ENCODE data around the gene ZBTB7C.
A peak's percentile ranks its signal among the peaks of the same experiment; 100 is the strongest.

The ZBTB7C gene

GRCh38 chr18:48250362-48250907 is 158.7 kb downstream of the ZBTB7C start:
- DNase-seq = no peak

DNA sequence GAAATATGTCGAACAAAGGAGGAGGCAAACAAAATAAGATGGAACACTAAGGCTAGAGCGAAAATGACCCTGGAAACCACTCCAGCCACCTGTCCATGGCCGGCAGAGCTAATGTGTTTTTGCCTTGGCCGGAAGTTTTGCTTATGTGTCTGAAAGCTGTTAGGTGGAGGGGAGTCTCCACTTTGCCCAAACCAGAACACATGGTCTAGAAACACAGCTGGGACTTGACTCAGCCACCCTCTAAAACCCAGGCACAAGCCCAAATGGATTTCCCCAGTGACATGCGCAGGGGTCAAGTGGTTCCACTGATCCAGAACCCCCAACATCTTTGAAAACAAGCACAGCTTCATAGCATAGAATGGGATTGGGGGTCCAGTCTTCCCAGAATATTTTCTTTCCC is 159.3 kb downstream of the ZBTB7C start:
- no peak for DNase-seq

- DNase-seq = no peak
Observed at GRCh38 chr18:48244530-48244929, 164.7 kb downstream of the ZBTB7C start.

GRCh38 chr18:48238636-48239035 is 170.5 kb downstream of the ZBTB7C start:
- DNase-seq = no peak

GRCh38 chr18:48238206-48238605 is 171.0 kb downstream of the ZBTB7C start:
- no peak for DNase-seq

- no peak for DNase-seq
Observed at GRCh38 chr18:48236822-48237221, 172.4 kb downstream of the ZBTB7C start.

- peak; percentile 86 to 89 for DNase-seq
Observed at GRCh38 chr18:48230467-48231113, 178.6 kb downstream of the ZBTB7C start.

DNA sequence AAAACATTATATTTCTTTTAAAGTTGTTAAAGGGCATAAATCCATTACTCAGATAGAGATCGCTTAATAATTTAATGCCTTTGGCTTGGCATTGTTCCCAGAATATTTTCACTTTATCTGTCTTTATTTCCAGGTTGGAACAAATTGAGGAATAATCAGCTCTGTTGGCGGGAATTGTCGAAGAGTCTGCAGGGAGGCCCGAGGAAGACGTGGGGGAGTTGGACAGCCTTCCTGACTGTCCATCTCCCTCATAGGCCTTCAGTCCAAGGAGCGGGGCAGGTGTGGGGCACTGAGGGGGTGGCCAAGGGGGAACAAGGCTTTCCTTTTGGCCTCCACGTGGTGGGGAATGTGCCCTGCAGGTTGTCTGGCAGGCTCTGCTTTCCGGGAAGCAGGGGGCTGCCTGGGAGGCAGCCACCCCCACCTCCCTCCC is 179.6 kb downstream of the ZBTB7C start:
- no peak for DNase-seq

- DNase-seq = no peak
Observed at GRCh38 chr18:48228841-48229240, 180.3 kb downstream of the ZBTB7C start.

DNA sequence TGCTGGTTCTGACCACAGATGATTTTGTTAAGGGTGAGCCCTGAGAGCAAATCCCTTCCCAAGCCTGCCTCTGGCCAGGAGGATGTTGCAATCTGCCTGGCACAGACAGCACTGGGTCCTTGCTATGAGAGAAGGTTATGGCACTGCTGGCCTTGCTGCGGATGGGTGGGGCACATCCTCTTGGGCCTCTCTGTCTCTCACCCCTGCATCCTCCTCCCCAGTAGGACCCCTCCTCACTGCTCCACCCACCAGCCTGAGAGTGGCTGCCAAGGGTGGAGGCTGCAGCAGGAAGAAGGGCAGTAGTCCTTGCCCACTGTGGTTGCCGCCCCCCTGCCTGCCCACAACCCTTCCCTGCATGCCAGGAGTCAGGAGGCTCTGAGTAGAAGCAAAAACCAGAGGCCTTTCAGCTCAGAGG is 180.9 kb downstream of the ZBTB7C start:
- DNase-seq = peak; percentile 42 to 73

DNA sequence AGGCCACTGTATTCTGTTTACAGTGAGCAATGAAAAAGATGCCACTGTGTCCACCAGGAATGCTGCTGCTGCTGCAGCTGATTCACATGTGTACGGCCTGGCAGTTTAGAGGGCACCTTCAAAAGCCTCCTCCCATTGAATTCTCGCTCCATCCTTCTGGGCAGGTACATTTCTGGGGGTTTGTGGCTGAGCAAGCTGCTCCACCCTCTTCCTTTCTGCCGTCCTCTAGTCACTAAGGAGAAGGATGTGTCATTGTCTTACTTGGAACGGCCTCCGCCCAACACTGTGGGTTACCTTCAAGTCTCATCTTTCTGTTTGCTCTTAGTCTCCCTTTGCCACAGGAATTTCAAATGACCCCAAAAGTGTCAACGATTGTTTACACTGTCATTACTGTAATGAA is 182.0 kb downstream of the ZBTB7C start:
- DNase-seq = peak in 1 of 2 donors; percentile 52

GRCh38 chr18:48226401-48226800 is 182.8 kb downstream of the ZBTB7C start:
- no peak for DNase-seq

DNA sequence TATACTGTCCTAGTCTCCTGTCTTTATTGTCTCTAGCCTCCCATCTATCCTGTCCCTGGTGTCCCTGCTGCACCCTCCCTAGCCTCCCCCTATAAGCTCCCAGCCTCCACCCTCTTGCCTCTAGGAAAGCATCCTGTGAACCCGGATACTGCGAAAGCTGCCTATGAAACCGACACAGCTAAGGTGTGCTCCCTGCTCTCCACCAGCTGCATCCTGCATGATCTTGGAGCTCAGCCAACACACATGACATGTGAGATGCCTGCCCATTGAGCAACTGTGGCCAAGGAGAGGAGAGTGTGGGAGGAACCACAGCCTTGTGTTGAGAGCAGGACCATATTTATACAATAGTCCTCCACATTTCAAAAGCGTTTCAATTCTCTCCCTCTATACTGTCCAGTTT is 187.1 kb downstream of the ZBTB7C start:
- DNase-seq = peak; percentile 87 to 90

- no peak for DNase-seq
Observed at GRCh38 chr18:48219810-48220499, 189.2 kb downstream of the ZBTB7C start.

GRCh38 chr18:48219037-48219809 is 190.0 kb downstream of the ZBTB7C start:
- no peak for DNase-seq

GRCh38 chr18:48218285-48219022 is 190.7 kb downstream of the ZBTB7C start:
- DNase-seq = no peak

DNA sequence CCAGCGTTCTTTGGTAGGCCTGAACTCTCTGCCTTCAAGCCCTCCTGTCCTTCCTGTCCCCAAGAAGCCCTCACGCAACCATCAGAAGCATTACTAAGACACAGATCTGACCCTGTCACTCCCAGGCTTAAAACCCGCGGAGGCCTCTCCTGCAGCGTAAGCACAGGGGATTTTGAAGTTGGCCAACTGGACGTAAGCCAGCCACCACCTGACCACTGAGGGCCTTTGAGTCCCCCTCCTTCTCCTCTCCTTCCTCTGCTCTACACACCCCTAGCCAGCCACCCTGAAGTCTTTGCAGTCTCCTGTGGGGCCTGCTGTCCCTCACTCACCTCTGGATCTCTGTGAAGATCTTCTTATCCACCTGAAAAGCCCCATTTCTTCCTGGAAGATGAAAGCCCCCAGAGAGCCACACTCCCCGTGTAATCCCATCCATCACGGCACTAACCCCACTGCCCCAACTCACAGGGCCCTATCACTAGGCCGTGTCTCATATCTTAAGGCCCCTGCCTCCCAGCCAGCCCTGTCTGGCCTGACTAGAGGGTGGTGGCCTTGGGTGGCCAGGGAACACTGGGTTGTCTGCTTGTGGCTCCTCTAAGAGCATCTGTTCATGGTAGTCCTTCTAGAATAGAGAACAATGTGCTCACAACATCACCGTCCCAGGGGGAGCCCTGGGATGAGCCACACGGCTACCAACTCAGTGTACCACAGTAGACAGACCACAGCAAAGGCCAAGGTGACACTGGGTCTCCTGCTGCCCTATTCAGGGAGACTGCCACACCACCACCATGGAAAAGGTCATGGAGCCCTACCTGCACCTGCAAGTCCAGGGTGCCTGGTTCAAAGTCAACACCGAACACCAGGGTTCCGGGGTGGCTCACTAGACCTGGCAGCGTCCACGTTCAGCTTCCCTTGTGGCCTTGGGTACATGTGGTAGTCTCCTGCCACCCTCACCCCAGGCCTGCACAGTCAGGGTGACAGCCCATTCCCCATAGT is 191.6 kb downstream of the ZBTB7C start:
- DNase-seq = no peak

DNA sequence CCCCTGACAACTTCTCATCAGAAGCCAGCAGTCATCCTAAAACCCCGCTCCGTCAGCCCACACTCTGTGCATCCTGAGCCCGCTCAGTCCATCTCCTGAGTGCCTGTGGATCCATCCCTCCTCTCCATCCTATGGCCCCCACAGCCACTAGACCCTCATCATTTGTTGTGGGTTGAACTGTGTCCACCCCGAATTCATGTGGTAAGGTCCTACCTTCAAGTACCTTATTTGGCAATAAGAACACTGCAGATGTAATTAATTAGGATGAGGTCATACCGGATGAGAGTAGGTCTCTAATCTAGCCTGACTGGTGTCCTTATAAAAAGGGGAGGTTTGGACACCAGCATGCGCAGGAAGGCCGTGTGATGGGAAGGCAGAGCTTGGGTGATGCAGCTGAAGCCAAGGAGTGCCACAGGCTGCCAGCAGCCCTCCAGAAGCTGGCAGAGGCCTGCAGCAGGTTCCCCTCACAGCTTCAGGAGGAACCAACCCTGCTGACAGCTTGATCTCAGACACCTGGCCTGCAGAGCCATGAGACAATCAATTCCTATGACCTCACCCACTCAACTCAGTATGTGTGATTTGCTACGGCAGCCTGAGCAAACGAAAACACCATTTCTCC is 192.4 kb downstream of the ZBTB7C start:
- DNase-seq = no peak

DNA sequence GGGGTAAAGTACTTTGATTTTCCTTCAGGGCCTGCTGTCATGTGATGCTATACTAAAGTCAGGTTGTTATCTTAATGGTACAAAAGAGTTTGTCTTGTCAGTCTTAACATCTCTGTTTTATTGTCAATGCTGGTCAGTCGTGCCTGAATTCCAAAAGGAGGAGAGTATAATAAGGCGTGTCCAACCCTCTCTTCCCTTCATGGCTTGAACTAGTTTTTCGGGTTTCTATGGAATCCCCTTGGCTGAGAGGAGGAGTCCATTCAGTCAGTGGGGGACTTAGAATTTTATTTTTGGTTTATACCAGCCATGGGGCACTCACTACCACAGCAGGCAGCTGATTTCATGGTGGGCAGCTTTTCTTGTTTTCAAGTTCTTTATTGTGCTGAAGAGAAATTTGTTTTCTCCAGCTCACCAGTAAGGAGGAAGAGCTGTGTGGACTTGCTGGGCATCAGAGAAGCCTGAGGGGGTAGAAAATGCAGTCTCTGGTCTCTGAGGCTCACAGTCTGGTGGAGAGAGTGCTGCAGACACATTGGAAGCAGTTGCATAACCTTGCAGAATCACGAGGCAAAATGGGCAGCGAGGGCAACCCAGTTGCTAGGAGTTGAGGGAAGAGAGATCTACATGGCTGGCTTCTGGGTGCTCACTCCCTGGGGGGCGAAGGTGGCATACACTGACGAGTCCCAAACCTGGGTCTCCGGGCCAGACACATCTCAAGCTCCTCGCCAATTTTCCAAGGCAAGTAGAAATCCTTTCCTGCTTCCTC is 193.1 kb downstream of the ZBTB7C start:
- peak in 1 of 2 donors; percentile 45 for DNase-seq

DNA sequence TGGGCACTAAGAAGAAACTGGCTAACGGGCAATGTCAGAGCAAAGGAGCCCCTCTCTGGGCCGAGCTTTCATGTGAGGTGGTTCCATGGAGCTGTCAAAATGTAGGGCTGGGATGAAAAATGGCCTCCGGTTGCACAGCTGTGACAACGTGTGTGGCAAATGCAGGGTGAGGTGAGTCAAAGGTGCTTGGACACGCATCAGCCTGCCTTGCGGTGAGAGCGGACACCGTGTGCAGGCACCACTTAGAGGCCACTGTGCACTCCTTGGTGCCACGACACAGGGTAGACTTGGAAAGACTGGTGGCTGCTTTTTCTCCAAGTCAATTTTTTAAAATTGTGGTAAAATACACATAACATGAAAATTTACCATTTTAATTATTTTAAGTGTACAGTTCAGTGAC is 195.4 kb downstream of the ZBTB7C start:
- DNase-seq = no peak

All from inflammatory macrophage (primary cell).